Dendritic cell treated with granulocyte-macrophage colony-stimulating factor and Interleukin-4, amounts not matched to agents 40 ng/mL and 50 ng/mL, for 4 days (primary cell): ENCODE measurements around the gene MTCL1.

Source experiments
- H3K27ac Mint-ChIP-seq: one replicate; pipeline ENCODE4 v1.8.0; 2022; ENCODE audit warnings: mild to moderate bottlenecking, mixed read lengths
- H3K27me3 Mint-ChIP-seq: one replicate; pipeline ENCODE4 v1.8.0; 2022; ENCODE audit warnings: mild to moderate bottlenecking, mixed read lengths
- H3K36me3 Mint-ChIP-seq: one replicate; pipeline ENCODE4 v1.8.0; 2022; ENCODE audit warnings: low read depth, mixed read lengths
- H3K4me1 Mint-ChIP-seq: one replicate; pipeline ENCODE4 v1.8.0; 2022; ENCODE audit warnings: low read depth, mixed read lengths
- H3K4me3 Mint-ChIP-seq: one replicate; pipeline ENCODE4 v1.8.0; 2022; ENCODE audit warnings: mild to moderate bottlenecking, moderate library complexity, mixed read lengths
- H3K9me3 Mint-ChIP-seq: one replicate; pipeline ENCODE4 v1.8.0; 2022; ENCODE audit warnings: mixed read lengths
- intact Hi-C: fragments of 100-400 bp; cut with micrococcal nuclease; formaldehyde crosslinking; loops from one replicate; pipeline ENCODE4 v1.15.0; 2022

The MTCL1 gene

GRCh38 chr18:8860845-8861642 lies 155.7 kb downstream of the MTCL1 start:
- Mint-ChIP-seq H3K4me3 (no peak overlapping the region), H3K27me3 (peaks cover 2% of the 10 kb centered on the region), H3K36me3 (no peaks in the 10 kb centered on the region), H3K9me3 (no peaks in the 10 kb centered on the region), H3K27ac (no peak overlapping the region), H3K4me1 (no peaks in the 10 kb centered on the region)
- intact Hi-C loops = no loop called here

GRCh38 chr18:8863427-8863826 lies 158.1 kb downstream of the MTCL1 start:
- intact Hi-C loops = no loop called here
- no peaks in the 10 kb centered on the region for H3K9me3 Mint-ChIP-seq
- H3K4me1 Mint-ChIP-seq = no peaks in the 10 kb centered on the region
- no peak overlapping the region for H3K27ac Mint-ChIP-seq
- no peak overlapping the region for H3K4me3 Mint-ChIP-seq
- H3K36me3 Mint-ChIP-seq = no peaks in the 10 kb centered on the region
- peaks cover 6% of the 10 kb centered on the region for H3K27me3 Mint-ChIP-seq

- H3K9me3 Mint-ChIP-seq = no peaks in the 10 kb centered on the region
- H3K27ac Mint-ChIP-seq = no peak overlapping the region
- peaks cover 6% of the 10 kb centered on the region for H3K27me3 Mint-ChIP-seq
- no peaks in the 10 kb centered on the region for H3K4me1 Mint-ChIP-seq
- no peak overlapping the region for H3K4me3 Mint-ChIP-seq
- H3K36me3 Mint-ChIP-seq = no peaks in the 10 kb centered on the region
- intact Hi-C loops = no loop called here
Measured at GRCh38 chr18:8865934-8866333, 160.6 kb downstream of the MTCL1 start.

DNA sequence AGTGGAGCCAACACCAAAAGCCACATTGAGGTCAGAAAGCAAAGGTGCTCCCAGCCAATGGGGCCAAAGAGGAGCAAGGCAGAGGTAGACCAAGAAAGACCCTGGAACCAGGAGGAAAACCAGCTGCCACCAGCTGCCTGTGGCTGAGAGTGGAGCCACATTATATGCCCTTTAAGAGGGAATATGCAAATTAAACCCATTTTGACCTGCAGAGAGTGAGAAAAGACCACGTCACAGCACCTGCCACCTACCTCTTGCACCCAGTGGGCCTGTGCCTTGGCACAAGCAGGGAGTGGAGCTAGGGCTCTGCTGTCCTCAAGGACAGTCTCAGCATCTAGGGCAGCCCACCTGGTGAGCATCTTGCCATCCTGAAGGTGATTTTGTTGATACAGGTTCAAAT lies 161.3 kb downstream of the MTCL1 start:
- no peaks in the 10 kb centered on the region for H3K9me3 Mint-ChIP-seq
- intact Hi-C loops = no loop called here
- peaks cover 6% of the 10 kb centered on the region for H3K27me3 Mint-ChIP-seq
- no peak overlapping the region for H3K4me3 Mint-ChIP-seq
- no peaks in the 10 kb centered on the region for H3K36me3 Mint-ChIP-seq
- no peaks in the 10 kb centered on the region for H3K4me1 Mint-ChIP-seq
- no peak overlapping the region for H3K27ac Mint-ChIP-seq

- Mint-ChIP-seq H3K36me3 (no peaks in the 10 kb centered on the region), H3K4me3 (no peak overlapping the region), H3K4me1 (no peaks in the 10 kb centered on the region), H3K27ac (no peak overlapping the region), H3K9me3 (no peaks in the 10 kb centered on the region), H3K27me3 (peaks cover 4% of the 10 kb centered on the region)
- intact Hi-C loops = no loop called here
Measured at GRCh38 chr18:8868276-8868675, 162.9 kb downstream of the MTCL1 start.

DNA sequence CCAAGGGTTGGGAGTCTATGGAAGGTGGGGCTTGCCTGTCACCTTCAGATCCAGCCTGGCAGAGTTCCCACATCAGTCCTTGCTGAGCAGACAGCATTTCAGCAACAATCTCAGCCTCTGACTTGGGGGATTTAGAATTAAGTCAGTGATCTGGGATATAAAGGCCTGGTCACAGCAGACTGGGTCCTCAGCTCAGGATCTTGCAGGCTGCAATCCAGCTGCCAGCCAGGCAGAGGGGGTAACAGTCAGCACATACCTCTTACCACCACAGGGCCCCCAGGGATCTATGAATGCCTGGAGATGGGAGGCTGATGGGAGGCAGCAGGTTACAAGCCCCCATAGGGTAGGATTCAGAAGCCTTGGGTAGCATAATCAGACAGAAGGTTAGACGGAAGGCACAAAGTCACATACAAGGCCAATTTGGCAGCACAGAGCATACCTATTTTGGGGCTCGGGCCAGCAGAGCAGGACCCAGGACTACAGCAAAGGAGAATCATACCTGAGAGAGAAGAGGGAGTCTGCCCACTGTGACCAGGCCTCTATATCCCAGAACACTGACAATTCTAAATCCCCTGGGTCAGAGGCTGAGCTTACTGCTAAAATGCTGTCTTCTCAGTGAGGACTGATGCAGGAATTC lies 163.5 kb downstream of the MTCL1 start:
- H3K27ac Mint-ChIP-seq = no peak overlapping the region
- no peaks in the 10 kb centered on the region for H3K36me3 Mint-ChIP-seq
- no peaks in the 10 kb centered on the region for H3K4me1 Mint-ChIP-seq
- no peak overlapping the region for H3K4me3 Mint-ChIP-seq
- peaks cover 4% of the 10 kb centered on the region for H3K27me3 Mint-ChIP-seq
- H3K9me3 Mint-ChIP-seq = no peaks in the 10 kb centered on the region
- intact Hi-C loops = no loop called here

DNA sequence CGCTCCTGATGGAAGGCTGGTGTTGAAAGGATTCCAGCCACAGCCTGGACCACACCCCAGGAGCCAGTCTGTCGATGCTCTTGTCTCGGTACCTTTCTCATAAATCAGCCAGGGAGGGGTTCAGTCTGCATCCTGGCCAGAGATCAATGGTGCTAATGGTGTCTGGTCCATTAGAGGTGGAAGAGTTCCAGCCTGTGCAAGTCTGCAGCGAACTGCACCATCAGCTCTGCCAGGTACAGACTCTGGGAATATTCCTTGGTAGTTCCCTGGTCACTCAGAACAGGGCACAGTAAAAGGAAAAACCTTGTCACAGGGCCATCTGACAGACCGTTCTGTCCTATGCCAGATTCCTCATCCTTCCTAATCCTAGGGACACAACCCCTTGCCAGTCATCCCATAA lies 164.3 kb downstream of the MTCL1 start:
- Mint-ChIP-seq H3K4me1 (no peaks in the 10 kb centered on the region), H3K9me3 (no peaks in the 10 kb centered on the region), H3K27ac (no peak overlapping the region), H3K27me3 (peaks cover 4% of the 10 kb centered on the region), H3K4me3 (no peak overlapping the region), H3K36me3 (no peaks in the 10 kb centered on the region)
- intact Hi-C loops = no loop called here

DNA sequence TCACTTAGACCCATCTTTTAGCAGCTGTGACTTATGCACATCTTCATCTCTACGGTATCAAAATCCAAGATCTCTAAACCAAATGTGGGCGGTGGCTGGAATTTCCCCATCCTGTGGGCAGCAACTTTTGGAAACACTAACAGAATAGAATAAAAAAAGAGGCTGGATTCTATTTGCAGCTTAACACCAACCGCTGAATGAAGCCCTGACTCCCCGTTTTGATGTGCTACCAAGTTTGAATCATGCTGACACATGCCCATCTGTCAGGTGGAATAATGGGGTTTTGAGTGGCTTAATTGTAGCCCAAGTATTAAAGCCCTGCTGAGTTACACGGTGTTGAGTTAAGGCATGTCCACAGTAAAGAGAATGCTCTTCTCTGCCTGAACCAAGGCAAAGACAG lies 165.2 kb downstream of the MTCL1 start:
- no peak overlapping the region for H3K4me3 Mint-ChIP-seq
- H3K9me3 Mint-ChIP-seq = no peaks in the 10 kb centered on the region
- H3K27me3 Mint-ChIP-seq = peaks cover 7% of the 10 kb centered on the region
- H3K4me1 Mint-ChIP-seq = no peaks in the 10 kb centered on the region
- no peaks in the 10 kb centered on the region for H3K36me3 Mint-ChIP-seq
- intact Hi-C loops = no loop called here
- H3K27ac Mint-ChIP-seq = no peak overlapping the region

GRCh38 chr18:8871489-8871888 lies 166.1 kb downstream of the MTCL1 start:
- Mint-ChIP-seq H3K27me3 (peaks cover 8% of the 10 kb centered on the region), H3K27ac (no peak overlapping the region), H3K9me3 (no peaks in the 10 kb centered on the region), H3K4me1 (no peaks in the 10 kb centered on the region), H3K4me3 (no peak overlapping the region), H3K36me3 (no peaks in the 10 kb centered on the region)
- intact Hi-C loops = no loop called here

DNA sequence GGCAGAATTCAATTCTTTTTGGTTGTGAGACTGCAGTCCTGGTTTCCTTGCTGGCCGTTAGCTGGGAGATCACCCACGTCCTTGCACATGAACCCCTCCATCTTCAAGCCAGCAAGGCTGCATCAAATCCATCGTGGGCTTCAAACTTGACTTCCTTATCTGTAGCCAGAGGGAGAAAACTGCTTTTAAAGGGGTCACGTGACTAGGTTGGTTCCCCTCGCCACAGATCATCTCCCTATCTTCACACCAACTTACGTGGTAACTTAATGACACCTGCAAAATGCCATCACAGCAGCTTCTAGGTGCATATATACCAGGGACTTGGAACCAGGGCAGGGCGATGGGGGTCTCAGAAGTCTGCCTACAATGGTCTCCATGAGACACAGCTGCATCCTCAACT lies 169.5 kb downstream of the MTCL1 start:
- intact Hi-C loops = no loop called here
- H3K4me1 Mint-ChIP-seq = no peaks in the 10 kb centered on the region
- no peaks in the 10 kb centered on the region for H3K9me3 Mint-ChIP-seq
- no peaks in the 10 kb centered on the region for H3K36me3 Mint-ChIP-seq
- H3K27me3 Mint-ChIP-seq = peaks cover 4% of the 10 kb centered on the region
- H3K27ac Mint-ChIP-seq = no peak overlapping the region
- no peak overlapping the region for H3K4me3 Mint-ChIP-seq

DNA sequence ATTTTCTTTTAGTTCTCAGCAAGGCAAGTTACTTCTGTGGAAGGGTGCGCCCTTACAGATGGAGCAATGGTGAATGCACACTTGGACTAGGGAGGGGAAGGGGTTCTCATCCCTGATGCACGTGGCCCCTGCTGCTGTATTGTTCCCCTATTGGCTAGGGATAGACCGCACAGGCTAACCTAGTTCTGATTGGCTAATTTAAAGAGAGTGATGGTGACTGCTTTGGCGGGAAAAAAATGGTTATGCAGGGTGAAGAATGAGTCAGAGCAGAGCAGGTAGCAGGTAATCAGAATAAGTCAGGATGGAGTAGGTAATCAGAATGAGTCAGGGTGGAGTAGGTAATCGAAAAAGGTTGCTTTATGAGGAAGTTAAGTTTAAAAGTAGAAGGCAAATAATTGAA lies 171.5 kb downstream of the MTCL1 start:
- Mint-ChIP-seq H3K4me1 (no peaks in the 10 kb centered on the region), H3K27ac (no peak overlapping the region), H3K4me3 (no peak overlapping the region), H3K27me3 (peaks cover 7% of the 10 kb centered on the region), H3K36me3 (no peaks in the 10 kb centered on the region), H3K9me3 (peaks cover 3% of the 10 kb centered on the region)
- intact Hi-C loops = no loop called here

GRCh38 chr18:8881103-8881502 lies 175.7 kb downstream of the MTCL1 start:
- no peak overlapping the region for H3K27ac Mint-ChIP-seq
- H3K36me3 Mint-ChIP-seq = no peaks in the 10 kb centered on the region
- no peak overlapping the region for H3K4me3 Mint-ChIP-seq
- no peaks in the 10 kb centered on the region for H3K4me1 Mint-ChIP-seq
- H3K9me3 Mint-ChIP-seq = peaks cover 18% of the 10 kb centered on the region
- intact Hi-C loops = no loop called here
- peaks cover 3% of the 10 kb centered on the region for H3K27me3 Mint-ChIP-seq
